Duodenal mucosa (tissue), 2 donors: ENCODE results near the gene KIAA0040.

Experiments used
- H3K27ac ChIP-seq: one replicate; pipeline ENCODE4 v1.7.0; 2013; ENCODE audit warnings: low read depth, low read length
- H3K27me3 ChIP-seq, 2 donors: one replicate each; pipeline ENCODE4 v1.7.0; 2013; ENCODE audit warnings: low read length in 2 of 2, control low read depth in 1 of 2; ENCODE audit not compliant: insufficient read depth in 2 of 2, control insufficient read depth in 1 of 2
- H3K36me3 ChIP-seq, 2 donors: one replicate each; pipeline ENCODE4 v1.7.0; 2013; ENCODE audit warnings: low read length in 2 of 2, control low read depth in 1 of 2; ENCODE audit not compliant: insufficient read depth in 2 of 2, control insufficient read depth in 1 of 2
- H3K4me1 ChIP-seq, 2 donors: one replicate each; pipeline ENCODE4 v1.7.0; 2013; ENCODE audit warnings: low read length in 2 of 2, control low read depth in 1 of 2; ENCODE audit not compliant: insufficient read depth in 2 of 2, control insufficient read depth in 1 of 2
- H3K4me3 ChIP-seq, 2 donors: one replicate each; pipeline ENCODE4 v1.7.0; 2013; ENCODE audit warnings: low read length in 2 of 2, low read depth in 1 of 2
- H3K9ac ChIP-seq, 2 donors: one replicate each; pipeline ENCODE4 v1.7.0; 2013; ENCODE audit warnings: low read length in 2 of 2, low read depth in 1 of 2
- H3K9me3 ChIP-seq, 2 donors: one replicate each; pipeline ENCODE4 v1.7.0; 2013; ENCODE audit warnings: low read length in 2 of 2, control low read depth in 1 of 2; ENCODE audit not compliant: control insufficient read depth in 1 of 2

The KIAA0040 gene

GRCh38 chr1:175129997-175130648, 62.5 kb downstream of the KIAA0040 start:
- Histone ChIP-seq H3K4me1 (peaks cover 10 to 19% of the 10 kb centered on the region in 2 donors), H3K36me3 (no peaks in the 10 kb centered on the region), H3K27ac (peak overlapping the region; percentile 33), H3K4me3 (no peak overlapping the region), H3K27me3 (no peaks in the 10 kb centered on the region), H3K9ac (no peak overlapping the region), H3K9me3 (no peaks in the 10 kb centered on the region)

- Histone ChIP-seq H3K27me3 (no peaks in the 10 kb centered on the region), H3K27ac (peak overlapping the region; percentile 5), H3K9me3 (no peaks in the 10 kb centered on the region), H3K4me1 (peaks cover 10 to 19% of the 10 kb centered on the region in 2 donors), H3K36me3 (no peaks in the 10 kb centered on the region), H3K4me3 (no peak overlapping the region), H3K9ac (no peak overlapping the region)
These were observed 63.0 kb downstream of the KIAA0040 start for GRCh38 chr1:175129644-175129996.

GRCh38 chr1:175129182-175129581, 63.4 kb downstream of the KIAA0040 start:
- no peak overlapping the region for H3K4me3 ChIP-seq
- no peaks in the 10 kb centered on the region for H3K27me3 ChIP-seq
- H3K9ac ChIP-seq = no peak overlapping the region
- peaks cover 10 to 19% of the 10 kb centered on the region in 2 donors for H3K4me1 ChIP-seq
- H3K27ac ChIP-seq = peak overlapping the region; percentile 5
- no peaks in the 10 kb centered on the region for H3K9me3 ChIP-seq
- H3K36me3 ChIP-seq = no peaks in the 10 kb centered on the region

- no peak overlapping the region for H3K27ac ChIP-seq
- H3K9me3 ChIP-seq = no peaks in the 10 kb centered on the region
- H3K36me3 ChIP-seq = no peaks in the 10 kb centered on the region
- no peaks in the 10 kb centered on the region for H3K27me3 ChIP-seq
- H3K9ac ChIP-seq = no peak overlapping the region
- no peak overlapping the region for H3K4me3 ChIP-seq
- H3K4me1 ChIP-seq = peaks cover 10 to 19% of the 10 kb centered on the region in 2 donors
These were observed 64.1 kb downstream of the KIAA0040 start for GRCh38 chr1:175128523-175128922.

- H3K27ac ChIP-seq = no peak overlapping the region
- H3K9ac ChIP-seq = no peak overlapping the region
- H3K4me1 ChIP-seq = peaks cover 10 to 19% of the 10 kb centered on the region in 2 donors
- no peaks in the 10 kb centered on the region for H3K36me3 ChIP-seq
- no peaks in the 10 kb centered on the region for H3K27me3 ChIP-seq
- H3K4me3 ChIP-seq = no peak overlapping the region
- H3K9me3 ChIP-seq = no peaks in the 10 kb centered on the region
These were observed 65.0 kb downstream of the KIAA0040 start for GRCh38 chr1:175127565-175127964.

- Histone ChIP-seq H3K27me3 (no peaks in the 10 kb centered on the region), H3K9ac (no peak overlapping the region), H3K4me3 (no peak overlapping the region), H3K36me3 (no peaks in the 10 kb centered on the region), H3K4me1 (peaks cover 10 to 19% of the 10 kb centered on the region in 2 donors), H3K27ac (no peak overlapping the region), H3K9me3 (no peaks in the 10 kb centered on the region)
These were observed 66.2 kb downstream of the KIAA0040 start for GRCh38 chr1:175126347-175126746.

- no peak overlapping the region for H3K4me3 ChIP-seq
- peaks cover 5 to 14% of the 10 kb centered on the region in 2 donors for H3K4me1 ChIP-seq
- no peaks in the 10 kb centered on the region for H3K36me3 ChIP-seq
- no peak overlapping the region for H3K9ac ChIP-seq
- no peaks in the 10 kb centered on the region for H3K9me3 ChIP-seq
- H3K27me3 ChIP-seq = no peaks in the 10 kb centered on the region
- H3K27ac ChIP-seq = no peak overlapping the region
These were observed 67.7 kb downstream of the KIAA0040 start for GRCh38 chr1:175124861-175125260.

- no peaks in the 10 kb centered on the region for H3K36me3 ChIP-seq
- H3K9ac ChIP-seq = no peak overlapping the region
- H3K27me3 ChIP-seq = no peaks in the 10 kb centered on the region
- no peak overlapping the region for H3K27ac ChIP-seq
- H3K4me3 ChIP-seq = no peak overlapping the region
- no peaks in the 10 kb centered on the region for H3K9me3 ChIP-seq
- no peaks in the 10 kb centered on the region for H3K4me1 ChIP-seq
These were observed 72.1 kb downstream of the KIAA0040 start for GRCh38 chr1:175120511-175120910.

GRCh38 chr1:175118375-175119367, 73.9 kb downstream of the KIAA0040 start:
- no peaks in the 10 kb centered on the region for H3K27me3 ChIP-seq
- no peak overlapping the region for H3K27ac ChIP-seq
- no peaks in the 10 kb centered on the region for H3K4me1 ChIP-seq
- H3K36me3 ChIP-seq = no peaks in the 10 kb centered on the region
- H3K4me3 ChIP-seq = no peak overlapping the region
- no peak overlapping the region for H3K9ac ChIP-seq
- H3K9me3 ChIP-seq = no peaks in the 10 kb centered on the region

- Histone ChIP-seq H3K4me1 (no peaks in the 10 kb centered on the region), H3K9me3 (peaks cover 4 to 5% of the 10 kb centered on the region in 2 donors), H3K9ac (no peak overlapping the region), H3K4me3 (no peak overlapping the region), H3K36me3 (no peaks in the 10 kb centered on the region), H3K27ac (no peak overlapping the region), H3K27me3 (no peaks in the 10 kb centered on the region)
These were observed 75.7 kb downstream of the KIAA0040 start for GRCh38 chr1:175116903-175117302.
